ENCODE data around the gene TSPEAR.
"Not testable (repeated sequence)": the region's sequence is repeated elsewhere in the genome, so short reads cannot be mapped to it uniquely, and the experiment has no call there.

TSPEAR gene

DNA sequence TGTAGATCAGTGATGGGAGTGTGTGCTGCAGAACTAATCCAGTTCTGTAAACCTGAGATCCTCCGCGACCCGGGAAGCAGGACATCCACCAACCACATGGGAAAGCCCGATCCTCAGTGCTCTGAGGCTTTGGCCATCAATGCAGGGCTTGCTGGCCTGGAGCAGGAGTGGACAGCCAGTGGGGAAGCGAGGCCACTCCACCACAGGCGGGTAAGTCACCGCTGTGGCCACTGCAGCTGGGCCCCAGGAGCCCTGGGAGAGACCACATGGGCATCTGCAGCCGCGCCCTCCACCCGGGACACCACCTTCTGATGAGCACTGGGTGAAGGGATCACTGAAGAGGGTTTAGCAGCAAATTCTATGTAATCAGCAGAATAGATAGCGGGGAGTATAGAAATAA, 30.2 kb downstream of the TSPEAR start:
- no peak for DNase-seq

DNA sequence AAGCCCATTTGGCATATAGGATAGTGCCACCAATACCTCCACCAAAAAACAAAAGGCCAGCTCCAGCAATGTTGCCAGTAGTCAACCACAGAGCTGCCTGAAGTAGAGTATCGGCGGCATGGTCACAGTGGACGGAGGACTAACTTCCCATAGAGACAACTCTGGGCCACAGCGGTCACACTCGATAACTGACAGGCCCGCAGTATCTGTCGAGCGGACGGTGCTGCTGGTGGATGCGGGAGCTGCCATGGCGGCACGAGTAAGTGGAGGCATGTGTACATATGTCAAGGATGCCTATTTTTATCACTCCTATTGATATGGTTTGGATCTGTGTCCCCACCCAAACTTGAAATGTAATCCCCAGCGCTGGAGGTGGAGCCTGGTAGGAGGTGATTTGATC, 33.5 kb downstream of the TSPEAR start:
- no peak for DNase-seq

DNA sequence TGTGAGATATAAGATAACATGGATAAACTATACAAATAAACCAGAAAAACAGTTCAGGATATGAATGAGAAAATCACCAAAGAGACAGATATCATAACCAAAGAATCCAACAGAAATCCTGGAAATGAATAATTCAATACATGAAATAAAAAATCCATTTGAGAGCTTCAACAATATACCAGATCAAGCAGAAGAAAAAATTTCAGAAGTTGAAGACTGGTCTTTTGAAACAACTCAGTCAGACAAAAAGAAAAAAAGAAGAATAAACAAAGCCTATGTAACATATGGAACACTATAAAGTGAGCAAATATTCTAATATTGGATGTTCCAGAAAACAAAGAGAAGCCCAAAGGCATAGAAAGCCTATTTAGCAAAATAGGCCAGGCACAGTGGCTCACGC, 39.5 kb downstream of the TSPEAR start:
- DNase-seq: no peak

DNA sequence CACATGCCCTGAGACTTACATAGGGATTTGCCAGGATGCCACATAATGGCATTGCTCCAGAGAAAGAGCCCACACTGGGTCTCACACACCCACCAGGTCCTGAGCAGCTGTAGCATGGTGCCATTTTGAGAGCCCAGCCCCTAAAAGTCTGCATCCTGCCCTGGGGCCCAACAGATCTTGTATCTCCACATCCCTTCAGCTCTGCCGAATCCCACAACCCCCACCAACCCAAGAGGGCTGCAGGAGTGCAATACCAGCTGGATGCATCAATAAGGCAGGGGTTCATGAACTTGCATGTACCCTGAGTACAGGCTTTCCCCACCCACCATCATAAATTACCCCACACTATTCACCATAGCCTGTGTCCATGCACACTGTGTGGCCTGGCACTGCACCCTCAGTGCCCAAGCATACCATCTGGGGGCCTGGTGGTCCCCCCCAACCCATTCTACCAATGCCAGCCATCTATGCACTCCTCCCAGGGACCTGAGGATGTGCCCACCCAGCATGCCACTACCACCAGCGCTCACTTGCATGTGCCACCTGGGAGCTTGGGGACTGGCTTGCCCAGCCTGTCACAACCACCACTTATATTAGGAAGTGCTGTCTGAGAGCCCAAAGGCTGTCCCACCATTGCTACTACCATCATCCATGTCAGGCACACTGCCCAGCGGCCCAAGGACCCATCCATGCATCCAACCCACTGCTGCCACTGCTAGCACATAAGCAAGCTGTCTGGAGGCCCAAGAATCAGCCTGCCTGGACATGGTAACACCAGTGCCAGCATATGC, 40.5 kb downstream of the TSPEAR start:
- no peak for DNase-seq

DNA sequence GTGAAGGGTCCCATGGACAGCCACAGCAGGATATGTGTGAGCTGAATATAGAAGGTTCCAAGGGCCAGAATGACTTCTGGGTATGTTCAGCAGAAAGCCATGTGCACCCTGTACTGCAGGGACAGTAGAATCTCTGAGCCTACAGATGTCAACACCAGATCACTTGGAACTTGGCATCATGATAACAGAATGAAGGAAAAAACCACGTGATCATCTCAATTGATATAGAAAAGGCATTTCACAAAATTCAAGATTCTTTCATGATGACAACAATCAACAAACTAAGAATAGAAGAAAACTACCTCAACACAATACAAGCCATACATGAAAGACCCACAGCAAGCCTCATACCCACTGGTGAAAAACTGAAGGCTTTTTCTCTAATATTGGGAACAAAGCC, 43.8 kb downstream of the TSPEAR start:
- no peak for DNase-seq

DNA sequence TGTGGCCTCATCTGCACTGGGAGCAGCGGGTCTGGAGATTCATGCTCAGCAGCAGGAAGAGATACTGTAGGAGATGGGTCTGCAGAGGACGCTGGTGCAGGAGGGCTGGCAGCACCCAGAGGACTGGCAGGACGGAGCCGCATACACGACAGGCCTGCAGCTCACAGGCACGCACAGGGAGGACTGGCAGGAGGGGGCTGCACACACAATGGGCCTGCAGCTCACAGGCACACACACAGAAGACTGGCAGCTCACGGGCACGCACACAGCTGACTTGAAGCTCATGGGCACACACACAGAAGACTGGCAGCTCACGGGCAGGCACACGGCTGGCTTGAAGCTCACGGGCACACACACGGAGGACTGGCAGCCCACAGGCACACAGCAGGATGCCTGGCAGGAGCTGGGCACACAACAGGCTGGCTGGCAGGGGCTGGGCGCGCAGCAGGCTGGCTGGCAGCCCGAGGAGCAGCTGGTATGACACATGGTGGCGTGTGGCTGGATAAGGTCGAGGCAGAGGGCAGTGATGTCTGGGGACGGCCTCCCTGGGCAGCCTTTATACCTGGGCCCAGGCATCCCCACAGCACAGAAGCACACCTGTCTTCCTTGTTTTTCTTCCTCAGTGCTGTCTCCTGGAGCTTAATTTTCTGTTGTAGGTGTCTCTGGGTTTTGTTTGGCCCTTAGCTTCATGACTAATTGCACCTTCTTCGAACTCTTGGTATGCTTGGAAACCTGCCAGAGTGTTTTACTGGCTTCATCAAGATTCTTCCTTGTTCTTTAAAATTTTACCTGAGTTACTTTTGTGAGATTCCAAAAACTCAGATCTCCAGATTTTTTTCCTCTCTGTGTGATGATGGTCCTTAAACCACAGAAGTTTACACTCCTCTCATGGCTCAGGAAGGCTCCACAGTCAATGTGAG, 44.7 kb downstream of the TSPEAR start, which contains the start of gene KRTAP12-2:
TSS of gene KRTAP12-2 (minus strand) at position 527 of the 920 bp plus-strand sequence. CDS start at position 486, 41 bp downstream.
- peak; percentile 21 for DNase-seq

DNA sequence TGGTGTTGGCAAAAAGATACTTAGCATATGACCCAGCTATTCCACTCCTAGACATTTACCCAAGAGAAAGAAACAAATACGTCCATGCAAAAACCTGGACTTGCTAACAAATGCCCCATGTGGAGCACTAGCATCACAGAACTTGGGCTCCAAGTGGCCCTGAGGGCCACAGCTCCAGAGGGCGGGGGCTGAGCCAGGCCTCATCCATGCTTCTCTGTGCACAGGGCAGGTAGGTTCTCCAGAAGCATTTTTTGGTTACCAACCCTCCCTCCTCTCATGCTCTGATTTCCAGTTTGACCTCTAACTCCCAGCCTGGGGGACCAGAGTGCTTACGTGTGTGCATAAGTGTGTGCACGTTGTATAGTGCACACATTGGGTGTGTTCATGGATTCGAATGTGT, 46.7 kb downstream of the TSPEAR start:
- DNase-seq: no peak

DNA sequence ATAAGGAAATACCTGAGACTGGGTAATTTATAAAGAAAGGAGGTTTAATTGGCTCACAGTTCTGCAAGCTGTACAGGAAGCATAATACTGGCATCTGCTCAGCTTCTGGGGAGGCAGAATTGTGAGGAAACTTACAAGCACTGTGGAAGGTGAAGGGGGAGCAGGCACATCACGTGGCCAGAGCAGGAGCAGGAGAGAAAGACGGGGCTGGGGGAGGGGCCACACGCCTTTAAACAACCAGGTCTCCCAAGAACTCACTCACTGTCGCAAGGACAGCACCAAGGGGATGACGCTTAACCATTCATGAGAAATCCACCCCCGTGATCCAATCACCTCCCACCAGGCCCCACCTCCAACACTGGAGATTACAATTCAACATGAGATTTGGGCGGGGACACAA, 49.8 kb downstream of the TSPEAR start:
- not testable (repeated sequence) for DNase-seq

DNA sequence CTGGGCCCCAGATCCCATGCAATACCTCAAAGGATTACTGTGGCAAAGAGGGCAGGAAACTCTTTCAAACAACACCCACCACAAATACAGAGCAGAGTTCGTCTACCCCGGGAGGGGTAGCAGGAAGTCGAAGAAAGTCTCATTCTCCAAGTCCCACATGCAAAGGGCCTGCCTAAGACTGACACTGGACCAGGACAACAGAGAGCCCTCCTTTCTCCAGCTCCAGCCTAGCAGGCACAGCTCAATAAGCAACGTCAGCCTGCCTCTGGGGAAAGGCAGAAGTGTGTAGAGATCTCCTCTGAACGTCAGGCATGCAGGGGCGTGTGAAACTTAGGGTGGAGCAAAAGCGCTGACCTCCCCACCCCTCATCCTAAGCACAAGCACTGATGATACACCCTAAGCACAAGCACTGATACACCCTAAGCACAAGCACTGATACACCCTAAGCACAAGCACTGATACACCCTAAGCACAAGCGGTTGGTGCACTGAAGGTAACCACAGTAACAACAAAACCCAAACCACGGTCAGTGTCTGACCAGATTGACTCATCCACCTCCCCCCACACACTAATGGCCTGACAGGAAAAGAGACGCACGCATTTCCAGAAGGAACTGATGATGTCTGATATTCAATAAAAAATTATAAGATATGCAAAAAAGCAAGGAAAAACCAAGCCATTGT, 52.3 kb downstream of the TSPEAR start:
- no peak for DNase-seq

DNA sequence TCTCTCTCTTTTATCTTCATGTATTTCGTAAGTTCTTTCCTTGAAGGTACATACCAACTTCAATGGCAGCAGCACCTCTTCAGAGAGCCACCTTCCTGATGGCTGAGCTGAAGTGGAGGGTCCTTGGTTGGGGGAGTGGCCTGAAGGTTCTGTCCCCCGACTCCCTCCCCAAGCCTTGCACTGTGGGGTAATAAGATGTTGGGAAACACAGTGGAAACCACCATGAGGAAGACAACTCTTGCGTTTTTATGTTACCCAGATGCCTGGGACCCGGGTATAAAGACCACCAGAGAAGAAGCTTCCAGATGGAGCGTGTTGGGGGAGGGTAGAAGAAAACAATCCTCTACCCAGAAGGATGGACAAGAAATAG, 52.8 kb downstream of the TSPEAR start:
- no peak for DNase-seq

DNA sequence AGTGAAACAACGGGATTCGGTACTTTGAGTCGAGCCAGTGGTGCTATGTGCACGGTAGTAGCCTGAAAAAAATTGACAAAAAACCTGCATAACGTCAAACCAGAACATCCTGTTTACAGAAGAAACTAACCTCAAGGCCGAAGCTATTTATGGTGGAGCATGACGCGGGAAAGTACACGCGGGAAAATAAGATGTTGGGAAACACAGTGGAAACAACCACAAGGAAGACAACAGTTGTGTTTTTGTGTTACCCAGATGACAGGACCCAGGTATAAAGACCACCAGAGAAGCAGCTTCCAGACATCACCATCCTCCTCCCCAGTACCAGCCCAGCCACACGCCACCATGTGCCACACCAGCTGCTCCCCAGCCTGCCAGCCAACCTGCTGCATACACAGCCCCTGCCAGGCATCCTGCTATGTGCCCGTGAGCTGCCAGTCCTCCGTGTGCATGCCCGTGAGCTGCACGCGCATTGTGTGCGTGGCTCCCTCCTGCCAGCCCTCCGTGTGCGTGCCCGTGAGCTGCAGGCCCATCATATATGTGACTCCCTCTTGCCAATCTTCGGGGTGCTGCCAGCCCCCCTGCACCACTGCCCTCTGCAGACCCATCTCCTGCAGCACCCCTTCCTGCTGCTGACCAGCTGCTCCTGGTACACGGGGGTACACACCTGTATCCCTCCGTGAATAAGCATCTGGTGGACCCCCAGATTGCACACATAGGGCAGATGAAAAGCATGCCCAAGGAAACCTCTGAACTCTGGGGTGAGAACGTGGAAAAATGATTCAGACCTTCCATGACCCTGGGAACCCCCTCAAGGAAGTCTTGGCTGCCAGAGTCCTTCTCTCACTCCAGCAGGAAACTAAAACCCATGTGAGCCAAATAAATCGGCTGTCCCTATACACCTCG, 53.5 kb downstream of the TSPEAR start, which contains the start of gene KRTAP12-3:
TSS of gene KRTAP12-3 (plus strand) at position 298 of the 906 bp plus-strand sequence. CDS start at position 346, 48 bp downstream.
- no peak for DNase-seq

DNA sequence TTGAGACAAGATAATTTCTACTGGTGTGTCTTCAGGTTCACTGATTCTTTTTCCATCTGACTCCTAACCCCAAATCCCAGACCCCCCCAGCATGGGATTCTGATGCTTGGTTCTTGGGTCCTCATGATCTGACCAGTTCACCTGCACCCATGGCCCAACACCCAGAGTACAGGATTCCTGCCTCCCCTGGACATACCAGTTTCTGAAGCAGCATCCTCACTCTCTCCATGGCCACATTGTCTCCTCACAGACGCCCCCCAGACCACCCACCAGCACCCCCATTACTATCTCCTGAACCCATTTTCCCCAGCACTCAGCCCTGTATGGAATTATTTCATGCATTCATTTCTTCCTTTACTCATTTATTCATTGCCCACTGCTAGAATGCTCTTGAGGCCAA, 54.5 kb downstream of the TSPEAR start:
- no peak for DNase-seq

DNA sequence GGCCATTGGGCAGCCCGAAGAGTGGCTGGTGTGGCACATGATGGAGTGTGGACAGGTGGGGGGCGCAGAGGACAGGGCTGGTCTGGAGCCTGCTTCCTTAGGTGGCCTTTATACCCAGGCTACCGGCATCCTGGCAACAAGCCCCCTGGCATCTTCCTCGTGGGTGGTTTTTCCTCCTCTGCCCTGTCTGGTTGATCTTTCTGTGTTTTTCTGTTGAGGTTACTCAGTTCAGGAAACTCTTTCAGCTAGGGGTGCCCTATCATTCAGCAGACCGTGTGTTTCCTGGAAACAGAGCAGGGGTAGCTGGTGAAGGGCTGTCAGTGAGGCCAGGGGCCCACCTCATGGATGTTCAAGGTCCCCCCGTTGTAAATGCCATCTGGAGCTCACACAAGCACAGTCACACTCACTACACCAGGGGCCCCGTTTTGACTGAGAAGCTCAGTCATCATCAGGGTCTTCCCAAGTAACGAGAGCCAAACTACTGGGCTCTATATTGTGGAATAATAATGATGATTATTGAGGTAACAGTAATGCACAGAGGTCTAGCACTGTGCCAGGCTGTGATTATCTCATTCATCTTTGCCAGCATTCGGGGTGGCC, 56.7 kb downstream of the TSPEAR start, which contains the start of gene KRTAP12-4:
TSS of gene KRTAP12-4 (minus strand) at position 84 of the 600 bp plus-strand sequence. CDS start at position 39, 45 bp downstream.
- no peak for DNase-seq

DNA sequence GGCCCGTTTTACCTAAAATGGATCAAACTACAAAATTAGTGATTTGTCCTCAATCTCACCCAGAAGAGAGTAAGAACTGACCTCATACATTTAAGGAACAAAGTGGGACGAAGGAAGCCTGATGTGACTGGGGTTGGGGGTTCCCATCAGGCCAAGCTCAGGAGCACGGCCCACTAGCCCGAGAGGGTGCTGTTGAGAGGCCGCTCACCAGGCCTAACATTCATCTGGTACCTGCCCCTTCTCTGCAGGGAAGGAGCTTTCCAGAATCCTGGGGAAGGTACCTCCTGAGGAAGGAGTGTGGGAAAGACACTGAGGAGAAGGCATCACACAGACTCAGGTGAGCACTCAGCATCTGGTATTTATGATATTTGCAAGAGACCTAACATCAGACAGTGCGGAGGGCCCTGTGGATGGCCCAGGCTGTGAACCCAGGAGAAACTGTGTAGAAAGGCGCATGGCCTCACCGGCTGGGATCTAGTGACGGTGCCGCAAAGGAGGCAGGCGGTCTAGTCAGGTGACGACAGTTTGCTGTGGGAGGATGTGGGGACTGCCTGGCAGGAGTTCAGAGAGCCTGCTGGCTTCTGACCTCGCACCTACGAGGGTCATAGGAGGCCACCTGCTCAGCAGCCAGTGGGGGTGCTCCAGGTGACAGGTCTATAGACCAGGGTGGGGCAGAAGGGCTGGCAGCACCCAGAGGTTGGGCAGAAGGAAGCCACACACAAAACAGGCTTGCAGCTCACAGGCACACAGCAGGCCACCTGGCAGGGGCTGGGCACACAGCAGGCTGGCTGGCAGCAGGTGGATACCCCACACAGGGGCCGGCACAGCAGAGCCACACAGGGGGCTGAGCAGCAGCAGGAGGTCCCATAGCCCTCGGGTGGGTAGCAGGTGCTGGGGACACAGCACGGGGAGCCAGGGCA, 57.5 kb downstream of the TSPEAR start:
- no peak for DNase-seq

DNA sequence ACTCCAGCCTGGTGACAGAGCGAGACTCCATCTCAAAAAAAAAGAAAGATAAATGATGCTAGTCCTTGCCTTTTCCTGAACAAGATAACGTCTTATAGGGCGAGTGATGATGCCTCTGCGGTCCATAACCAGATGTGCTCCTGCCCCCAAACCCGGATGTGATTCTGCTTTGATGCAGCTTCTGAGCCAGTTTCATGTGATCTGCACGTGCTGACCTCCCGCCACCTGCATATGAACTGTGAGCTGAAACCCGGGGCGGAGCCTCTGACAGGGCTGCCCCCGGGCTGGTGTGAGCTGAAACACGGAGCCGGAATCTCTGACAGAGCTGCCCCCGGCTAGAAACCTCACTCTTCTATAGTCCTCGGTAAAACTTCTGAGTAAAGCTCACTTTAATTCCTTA, 58.2 kb downstream of the TSPEAR start:
- DNase-seq: no peak

DNA sequence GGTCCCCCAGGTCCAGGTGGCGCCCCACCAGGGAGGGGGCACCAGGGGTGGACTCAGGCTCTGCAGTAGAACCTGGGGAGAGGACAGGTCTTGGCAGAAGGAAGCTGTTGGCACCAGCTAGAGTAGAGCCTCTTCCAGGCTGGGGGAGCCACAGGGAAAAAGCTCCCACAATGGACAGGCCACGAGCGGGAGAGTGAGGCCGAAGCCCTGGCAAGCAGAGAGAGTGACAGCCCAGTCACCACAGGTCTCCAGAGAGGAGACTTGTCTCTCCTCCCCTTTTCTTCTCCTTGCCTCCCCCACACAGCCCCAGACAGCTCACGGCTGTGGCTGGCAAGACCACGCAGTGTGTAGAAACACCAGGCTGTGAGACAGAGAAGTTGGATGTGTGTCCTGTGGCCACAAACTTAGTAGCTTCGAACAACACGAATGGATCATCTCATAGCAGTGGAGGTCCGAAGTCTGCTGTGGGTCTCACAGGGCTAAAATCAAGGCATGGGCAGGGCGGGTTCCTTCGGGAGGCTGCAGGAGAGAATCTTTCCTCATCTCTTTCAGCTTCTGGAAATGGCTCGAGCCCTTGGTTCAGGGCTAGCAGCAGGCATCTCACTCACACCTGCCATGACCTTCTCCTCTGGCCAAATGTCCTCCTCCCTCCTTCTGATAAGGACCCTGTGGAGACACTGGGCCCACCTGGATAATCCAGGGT, 60.2 kb downstream of the TSPEAR start:
- DNase-seq: no peak

DNA sequence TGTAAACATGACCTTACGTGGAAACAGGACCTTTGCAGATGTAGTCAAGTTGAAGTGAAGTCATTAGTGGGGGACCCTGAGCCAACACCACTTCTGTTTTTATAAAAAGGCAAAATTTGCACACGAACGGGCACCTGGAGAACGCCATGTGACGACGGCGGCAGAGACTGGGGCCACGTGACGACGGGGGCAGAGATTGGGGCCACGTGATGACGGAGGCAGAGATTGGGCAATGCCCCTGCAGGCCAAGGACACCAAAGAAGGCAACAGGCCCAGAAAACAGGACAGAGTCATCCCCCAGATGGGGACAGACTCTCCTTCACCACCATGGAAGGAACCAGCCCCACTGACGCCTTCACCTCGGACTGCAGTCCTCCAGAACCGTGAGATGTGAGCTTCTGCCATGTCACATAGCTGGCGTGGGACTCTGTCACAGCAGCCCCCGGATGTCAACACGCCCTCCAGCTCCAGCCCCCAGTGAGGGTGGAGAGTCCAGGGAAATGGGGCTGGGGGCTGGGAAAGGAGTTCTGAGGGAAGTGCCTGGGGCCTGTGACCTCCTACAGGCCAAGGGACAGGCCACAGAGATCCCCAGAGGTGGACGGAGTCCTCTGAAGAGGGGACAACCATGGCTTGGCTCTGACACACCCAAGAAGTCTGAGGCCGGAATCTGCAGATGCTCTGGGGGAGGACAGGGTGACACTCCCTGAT, 61.0 kb downstream of the TSPEAR start:
- DNase-seq: no peak

DNA sequence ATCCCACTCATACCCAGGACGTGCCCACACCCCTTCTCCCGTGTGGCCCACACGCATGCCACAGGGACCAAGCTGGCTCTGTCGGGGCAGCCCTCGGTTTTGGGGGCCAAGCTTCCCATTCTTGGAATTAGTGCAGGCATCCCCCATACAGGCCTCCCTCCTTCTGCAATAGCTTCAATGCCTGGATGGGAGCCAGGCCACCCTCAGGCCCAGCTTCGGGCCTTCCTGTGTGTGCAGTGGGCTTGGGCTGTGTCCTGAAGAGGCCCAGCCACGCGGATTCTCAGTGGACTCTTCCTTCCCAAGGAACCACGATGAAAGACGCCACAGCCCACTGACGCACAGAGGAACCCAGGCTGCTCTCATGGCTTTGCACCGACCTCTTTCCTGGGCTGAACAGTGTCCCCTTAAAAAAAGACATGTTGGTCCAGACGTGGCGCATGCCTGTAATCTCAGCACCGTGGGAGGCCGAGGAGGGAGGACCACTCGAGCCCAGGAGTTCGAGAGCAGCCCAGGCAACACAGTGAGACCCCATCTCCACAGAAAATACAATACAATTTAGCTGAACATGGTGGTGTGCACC, 61.8 kb downstream of the TSPEAR start:
- no peak for DNase-seq
